ENCODE results near the gene SLC7A10.

GRCh38 chr19:33229962-33230361 lies 4.3 kb upstream of the SLC7A10 start:
- no peak for TF ChIP-seq CTCF (IDR thresholded peaks at IDR 0.05; ENCODE audit: poor library complexity, severe bottlenecking)
- no peak for TF ChIP-seq EZH2 (IDR thresholded peaks at IDR 0.05; ENCODE audit: borderline replicate concordance, insufficient read depth, low read length, poor library complexity, severe bottlenecking)

Measured in neural cell (in vitro differentiated cells).